Measurements from ENCODE around the gene FAM174C.
"Not testable (repeated sequence)": the region's sequence is repeated elsewhere in the genome, so short reads cannot be mapped to it uniquely, and the experiment has no call there.

FAM174C gene

GRCh38 chr19:1307755-1308303 is 32.5 kb downstream of the FAM174C start:
- no peak for DNase-seq

- DNase-seq, result no peak
These were observed 33.4 kb downstream of the FAM174C start for GRCh38 chr19:1308718-1309117.

DNA sequence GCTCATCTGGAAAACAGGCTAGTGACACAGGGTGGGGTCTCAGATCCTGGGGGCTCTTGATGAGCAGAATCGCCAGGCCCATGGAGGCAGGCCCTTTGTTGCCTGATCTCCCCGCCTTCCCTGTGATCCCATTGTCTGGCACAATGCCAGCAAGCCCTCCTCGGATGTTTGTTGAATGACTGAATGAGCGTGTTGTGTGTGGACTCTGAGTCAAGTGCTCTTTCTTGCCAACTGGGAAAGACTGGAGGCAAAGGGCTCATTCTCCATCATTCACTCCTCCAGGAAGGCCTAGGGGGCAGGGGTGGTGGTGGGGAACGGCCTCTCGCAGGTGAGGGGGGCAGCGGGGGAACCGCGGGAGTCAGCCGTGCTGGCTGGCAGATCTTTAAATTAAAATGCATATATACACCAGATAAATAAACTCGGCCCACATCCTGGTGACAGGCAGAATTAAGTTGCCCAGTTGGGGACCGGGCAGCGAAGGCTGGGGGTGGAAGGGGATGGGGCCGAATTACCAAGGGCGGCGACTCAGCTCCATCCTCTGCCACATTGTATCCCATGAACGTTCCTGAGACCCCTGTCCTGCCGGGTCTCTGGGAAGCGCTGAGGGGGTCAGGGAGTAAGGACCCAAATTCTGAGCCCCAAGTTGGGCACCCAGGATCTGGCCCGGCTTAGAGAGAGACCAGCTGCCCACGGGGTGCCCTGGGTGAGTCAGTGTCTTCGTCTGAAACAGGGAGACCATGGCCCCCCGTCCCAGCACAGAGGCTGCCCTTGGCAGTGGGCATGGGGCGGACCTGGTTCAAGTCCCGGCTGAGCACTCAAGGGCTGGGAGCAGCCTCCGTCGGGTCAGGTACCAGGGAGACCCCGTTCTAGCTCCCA is 34.9 kb downstream of the FAM174C start:
- DNase-seq, result no peak

GRCh38 chr19:1310853-1311180 is 35.5 kb downstream of the FAM174C start:
- DNase-seq, result no peak

DNA sequence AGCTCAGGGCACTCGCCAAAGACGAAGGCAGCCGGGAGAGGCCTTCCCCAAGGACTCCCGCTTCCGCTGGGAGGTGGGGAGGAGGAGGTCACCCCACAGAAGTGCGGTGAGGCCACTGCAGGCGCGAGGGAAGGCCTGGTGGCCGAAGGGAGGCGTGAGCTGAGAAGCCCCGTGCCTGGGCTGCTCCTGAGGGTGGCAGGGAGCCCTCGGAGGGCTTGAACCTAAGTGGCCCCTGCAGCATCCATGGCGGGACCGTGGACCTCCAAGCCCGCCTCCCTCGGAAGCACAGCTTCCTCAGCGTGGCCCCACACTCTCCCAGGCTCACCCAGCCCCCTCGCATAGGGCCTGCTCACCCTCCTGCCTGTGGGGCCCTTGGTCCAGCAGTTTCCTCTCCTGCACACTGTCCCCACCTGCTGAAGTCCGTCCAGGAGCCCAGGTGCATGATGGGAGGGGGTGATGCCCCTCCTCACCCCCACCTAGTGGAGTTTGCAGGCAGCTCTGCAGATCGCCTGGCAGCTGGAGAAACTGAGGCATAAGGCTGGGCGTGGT is 36.3 kb downstream of the FAM174C start:
- DNase-seq, result no peak

DNA sequence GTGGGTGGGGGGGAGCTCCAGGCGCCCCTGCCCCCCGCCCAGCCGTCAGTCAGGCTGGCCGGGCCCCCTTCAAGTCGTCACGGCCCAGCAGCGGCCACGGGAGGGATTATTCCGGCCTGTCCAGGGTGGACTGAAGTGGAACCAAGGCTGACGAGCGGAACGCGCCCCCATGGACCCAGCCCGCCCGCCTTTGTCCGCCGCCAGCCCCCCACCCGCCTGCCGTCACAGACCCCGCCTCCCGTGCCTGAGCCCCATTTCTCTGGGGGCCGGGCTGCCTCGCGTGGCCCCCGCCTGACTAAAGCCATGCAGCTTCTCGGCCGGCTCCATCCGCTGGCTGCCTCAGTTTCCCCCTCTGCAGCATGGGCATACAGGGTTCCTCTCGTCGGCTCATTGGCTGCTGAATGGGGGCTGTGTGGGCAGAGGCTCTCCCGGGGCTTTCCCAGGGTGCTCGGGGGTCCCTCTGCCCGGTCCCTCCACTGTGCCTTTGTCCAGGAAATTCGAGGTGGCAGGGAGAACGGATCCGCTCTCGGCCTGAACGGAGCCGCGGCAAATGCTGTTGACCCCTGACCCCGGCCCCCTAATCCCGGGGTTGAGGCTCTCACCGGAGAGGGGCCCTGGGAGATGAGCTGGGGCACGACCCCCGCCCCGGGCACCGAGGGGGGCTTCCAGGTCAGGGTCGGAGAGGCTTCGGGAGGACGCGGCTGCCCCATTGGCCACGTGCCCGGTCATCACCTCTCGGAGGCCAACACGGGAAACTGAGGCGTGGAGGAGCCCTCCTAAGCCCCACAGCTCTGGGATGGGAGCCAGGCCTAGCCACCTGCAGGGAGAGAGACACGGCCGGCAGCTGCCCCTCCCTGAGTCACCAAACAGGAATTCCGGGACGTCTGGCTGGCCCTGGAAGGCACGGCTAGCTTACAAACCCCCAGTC is 37.7 kb downstream of the FAM174C start:
- DNase-seq, result no peak

GRCh38 chr19:1313695-1314613 is 38.6 kb downstream of the FAM174C start:
- no peak for DNase-seq

DNA sequence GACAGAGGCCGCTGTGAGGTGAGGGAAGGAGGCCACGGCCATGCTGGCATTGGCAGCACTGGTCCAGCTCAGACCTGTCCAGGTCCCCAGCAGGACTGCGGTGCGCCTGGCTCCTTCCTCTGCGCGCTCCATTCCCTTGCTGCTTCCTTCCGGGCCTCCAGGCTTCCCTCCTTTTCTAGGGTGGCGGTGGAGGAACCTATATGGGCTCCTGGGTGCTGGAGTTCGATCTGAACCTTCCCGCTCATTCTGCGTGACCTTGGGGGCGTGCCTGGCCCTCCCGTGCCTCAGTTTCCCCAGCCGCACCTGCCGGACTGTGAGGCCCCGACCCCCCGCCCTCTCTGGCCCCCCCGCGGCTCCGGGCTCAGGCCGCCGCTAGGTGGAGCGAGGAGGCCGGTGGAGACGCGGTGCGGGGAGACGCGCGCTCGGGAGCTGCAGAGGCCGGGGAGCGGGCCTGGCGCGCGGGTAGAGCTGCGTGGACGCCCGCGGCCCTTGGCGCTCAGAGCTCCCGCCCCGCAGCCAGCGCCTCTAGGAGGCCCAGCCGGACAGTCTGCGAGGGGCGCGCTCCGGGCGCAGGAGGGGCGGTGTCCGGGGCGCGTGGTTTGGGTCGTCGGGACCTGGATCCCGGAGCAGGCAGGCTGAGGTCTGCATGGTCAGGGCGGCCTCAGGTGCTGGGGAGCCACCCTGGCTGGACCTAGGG is 40.3 kb downstream of the FAM174C start:
- DNase-seq, result peak; percentile 27

DNA sequence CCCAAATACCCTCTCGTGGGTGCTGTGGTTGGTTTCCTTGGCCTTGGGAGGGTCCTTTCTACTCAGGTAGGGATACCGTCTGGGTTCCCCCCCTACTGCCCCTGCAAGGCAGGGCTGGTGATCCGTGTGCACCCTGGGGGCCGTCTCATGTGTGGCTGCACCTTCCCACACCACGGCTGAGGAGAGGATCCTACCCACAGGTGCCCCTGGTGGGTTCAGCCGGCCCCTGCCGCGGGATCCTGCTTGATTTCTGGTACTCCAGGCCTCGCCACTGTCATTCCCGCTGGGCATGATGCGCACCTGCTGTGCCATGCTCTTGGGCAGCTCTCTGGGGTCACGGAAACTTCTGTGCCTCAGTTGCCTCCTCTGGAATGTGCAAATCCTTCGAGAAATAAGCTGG is 41.1 kb downstream of the FAM174C start:
- no peak for DNase-seq

GRCh38 chr19:1317274-1318003 is 42.1 kb downstream of the FAM174C start:
- DNase-seq, result no peak

DNA sequence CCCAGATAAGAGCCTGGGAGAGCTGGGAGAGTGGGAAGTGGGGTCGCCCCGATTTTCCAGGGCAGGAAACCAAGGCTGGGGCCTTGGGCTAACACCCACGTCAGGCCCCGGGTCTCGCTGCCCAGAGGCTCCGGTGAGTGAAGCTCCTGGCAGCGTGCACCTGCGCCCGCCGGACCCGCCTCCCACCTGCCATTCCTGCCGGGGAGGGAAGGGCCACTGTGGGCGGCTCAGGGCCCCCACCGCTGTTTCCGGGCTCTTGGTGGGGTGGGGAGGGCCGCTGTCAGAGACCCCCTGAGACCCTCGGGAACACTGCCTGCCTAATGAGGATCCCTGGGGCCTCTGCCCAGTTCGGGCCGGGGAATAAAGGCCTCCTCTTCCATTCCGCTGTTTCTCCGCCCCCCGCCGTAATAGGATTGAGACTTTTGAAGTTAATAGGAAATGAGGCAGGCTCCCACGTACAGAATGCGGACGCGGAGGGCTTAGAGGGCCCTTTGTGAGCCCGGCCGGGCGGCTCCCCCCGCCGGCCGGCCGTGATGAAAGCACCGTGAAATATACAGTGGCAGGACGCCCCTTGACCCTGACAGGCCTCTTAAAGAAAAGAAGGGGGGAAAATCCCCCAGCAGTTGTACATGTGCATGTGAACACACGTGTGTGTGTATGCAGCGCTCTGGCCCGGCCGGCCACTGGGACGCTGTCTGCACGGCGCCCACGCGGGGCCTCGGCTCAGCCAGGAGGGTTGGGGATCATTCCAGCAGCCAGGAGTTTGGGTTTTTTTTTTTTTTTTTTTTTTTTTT is 43.5 kb downstream of the FAM174C start:
- DNase-seq, result no peak

DNA sequence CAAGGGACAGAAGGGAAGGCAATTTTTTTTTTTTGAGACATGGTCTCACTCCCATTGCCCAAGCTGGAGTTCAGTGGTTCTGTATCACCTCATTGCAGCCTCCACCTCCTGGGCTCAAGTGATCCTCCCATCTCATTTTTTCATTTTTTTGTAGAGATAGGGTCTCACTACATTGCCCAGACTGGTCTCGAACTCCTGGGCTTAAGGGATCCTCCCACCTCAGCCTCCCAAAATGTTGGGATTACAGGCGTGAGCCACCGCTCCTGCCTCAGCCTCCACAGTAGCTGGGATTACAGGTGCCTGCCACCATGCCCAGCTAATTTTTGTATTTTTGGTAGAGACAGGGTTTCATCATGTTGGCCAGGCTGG is 44.9 kb downstream of the FAM174C start:
- not testable (repeated sequence) for DNase-seq

DNA sequence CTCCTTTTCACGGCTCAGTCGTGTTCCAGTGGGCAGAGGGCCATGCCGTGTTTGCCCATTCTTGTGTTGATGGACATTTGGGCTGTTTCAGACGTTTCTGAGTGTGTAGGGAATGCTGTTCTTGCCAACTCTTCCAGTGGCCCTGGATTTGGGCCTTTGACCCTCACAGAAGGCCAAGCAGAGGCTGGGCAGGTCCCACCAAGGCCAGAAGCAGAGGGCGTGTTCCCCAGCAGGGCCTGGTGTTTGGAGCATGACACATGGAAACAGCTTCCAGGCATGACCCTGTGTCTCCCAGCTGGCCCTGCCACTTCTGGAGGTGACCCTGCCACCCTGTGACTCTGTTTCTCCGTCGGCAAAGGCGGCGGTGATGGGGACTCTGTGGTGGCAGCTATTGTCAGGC is 46.2 kb downstream of the FAM174C start:
- DNase-seq, result no peak

DNA sequence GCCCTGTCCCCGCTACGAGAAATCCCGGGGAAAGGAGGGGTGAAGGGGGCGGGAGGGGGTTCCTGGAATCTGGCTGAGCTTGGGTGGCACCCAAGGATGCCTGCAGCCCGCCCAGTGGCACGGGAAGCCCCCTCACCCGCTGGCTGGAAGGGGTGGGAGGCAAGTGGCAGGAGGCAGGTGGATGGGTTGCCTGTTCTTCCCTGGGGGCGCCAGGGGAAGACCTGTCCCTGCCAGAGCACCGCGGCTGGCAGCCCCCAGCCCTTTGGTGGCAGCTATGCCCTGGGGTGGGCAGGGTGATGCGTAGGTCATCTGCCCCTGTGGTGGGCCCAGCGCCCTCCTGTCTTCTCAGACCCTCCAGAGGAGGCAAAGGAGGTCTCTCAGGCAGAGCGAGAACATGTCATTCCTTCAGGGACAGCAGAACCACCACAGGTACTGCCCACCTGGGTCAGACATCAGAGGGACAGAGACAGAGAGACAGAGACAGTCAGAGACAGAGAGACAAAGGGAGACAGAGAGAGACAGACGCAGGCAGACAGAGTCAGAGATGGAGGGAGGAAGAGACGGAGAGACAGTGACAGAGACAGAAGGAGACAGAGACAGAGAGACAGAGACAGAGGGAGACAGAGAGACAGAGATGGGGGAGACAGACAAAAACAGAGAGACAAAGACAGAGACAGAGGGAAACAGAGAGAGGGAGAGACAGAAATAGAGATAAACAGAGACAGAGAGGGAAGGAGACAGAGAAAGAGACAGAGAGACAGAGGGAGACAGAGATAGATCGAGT is 47.1 kb downstream of the FAM174C start:
- no peak for DNase-seq

DNA sequence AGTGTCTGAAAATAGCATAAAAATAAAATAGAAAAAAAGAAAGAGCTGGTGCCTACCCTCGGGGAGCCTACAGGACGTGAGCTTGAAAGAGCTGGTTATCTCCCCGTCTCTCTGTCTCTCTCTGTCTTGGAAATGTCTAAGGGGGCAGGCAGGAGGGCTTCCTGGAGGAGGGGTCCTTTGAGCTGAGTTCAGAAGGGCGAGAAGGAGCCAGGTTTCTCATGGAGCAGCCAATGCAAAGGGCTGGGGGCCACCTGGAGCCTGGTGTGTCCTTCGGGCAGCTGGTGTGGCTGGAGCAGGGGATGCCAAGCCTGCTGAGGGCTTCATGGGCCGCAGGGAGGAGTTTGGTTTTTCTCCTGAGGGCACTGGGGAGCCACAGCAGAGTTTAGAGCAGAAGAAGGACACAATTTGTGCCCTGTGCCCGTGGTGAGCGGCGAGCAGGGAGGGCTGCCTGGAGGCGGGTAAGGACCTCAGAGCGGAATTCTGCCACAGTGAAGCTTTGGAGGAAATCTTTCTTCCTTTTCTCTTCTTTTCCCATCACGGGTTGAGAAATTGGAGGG is 49.0 kb downstream of the FAM174C start:
- no peak for DNase-seq

GRCh38 chr19:1324806-1325567 is 49.7 kb downstream of the FAM174C start:
- peak; percentile 31 for DNase-seq

GRCh38 chr19:1325568-1326294 is 50.4 kb downstream of the FAM174C start:
- DNase-seq, result no peak
